KG1 (cell line): ENCODE measurements around the gene RAB3C.
"Not testable (repeated sequence)": the region's sequence is repeated elsewhere in the genome, so short reads cannot be mapped to it uniquely, and the experiment has no call there.

Experiments
- DNase-seq: peaks from one replicate; lab custom pipeline; 2025; lab: John Stamatoyannopoulos, UW

RAB3C gene, protein sequence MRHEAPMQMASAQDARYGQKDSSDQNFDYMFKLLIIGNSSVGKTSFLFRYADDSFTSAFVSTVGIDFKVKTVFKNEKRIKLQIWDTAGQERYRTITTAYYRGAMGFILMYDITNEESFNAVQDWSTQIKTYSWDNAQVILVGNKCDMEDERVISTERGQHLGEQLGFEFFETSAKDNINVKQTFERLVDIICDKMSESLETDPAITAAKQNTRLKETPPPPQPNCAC

DNA sequence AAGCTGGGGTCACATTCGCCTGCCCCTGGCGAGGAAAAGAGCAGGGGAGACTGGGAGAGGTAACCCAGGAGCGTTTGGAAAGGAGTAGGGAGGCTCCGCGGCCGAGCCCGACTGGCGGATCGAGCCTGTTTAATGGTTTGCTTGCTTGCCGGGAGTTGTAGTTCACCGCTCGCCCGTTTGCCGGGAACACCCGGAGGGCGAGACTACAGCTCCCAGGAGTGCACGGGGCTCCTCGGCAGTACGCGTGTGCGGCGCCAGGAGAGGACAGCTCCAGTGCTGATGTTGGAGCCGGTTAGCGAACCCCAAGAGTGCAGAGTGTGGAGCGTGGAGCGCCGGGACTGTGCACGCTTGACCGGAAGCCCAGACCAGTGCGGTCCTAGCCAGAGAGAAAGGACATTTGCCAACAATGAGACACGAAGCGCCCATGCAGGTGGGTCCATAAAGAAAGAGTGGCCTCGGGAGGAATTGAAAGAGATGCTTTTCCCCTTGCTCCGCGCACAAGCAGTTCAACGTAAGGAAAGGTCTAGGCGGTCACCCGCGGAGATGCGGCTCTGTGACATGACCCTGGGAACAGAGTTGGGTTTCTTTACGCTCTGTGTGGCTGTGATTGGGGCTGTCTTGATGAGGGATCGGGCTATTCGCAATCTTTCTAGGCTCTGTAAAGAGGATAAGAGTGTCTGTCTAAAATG, at the start of gene RAB3C:
TSS of gene RAB3C (plus strand) at position 273 of the 689 bp plus-strand sequence. CDS start at position 407, 134 bp downstream.
- peak; percentile 63 for DNase-seq

DNA sequence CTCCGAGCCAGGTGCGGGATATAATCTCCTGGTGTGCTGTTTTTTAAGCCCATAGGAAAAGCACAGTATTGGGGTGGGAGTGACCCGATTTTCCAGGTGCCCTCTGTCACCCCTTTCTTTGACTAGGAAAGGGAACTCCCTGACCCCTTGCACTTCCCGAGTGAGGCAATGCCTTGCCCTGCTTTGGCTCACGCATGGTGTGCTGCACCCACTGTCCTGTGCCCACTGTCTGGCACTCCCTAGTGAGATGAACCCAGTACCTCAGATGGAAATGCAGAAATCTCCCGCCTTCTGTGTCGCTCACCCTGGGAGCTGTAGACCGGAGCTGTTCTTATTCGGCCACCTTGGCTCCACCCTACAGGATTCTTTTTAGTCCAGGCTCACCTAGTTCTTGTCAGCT, 40.9 kb upstream of the RAB3C start:
- DNase-seq = not testable (repeated sequence)

DNA sequence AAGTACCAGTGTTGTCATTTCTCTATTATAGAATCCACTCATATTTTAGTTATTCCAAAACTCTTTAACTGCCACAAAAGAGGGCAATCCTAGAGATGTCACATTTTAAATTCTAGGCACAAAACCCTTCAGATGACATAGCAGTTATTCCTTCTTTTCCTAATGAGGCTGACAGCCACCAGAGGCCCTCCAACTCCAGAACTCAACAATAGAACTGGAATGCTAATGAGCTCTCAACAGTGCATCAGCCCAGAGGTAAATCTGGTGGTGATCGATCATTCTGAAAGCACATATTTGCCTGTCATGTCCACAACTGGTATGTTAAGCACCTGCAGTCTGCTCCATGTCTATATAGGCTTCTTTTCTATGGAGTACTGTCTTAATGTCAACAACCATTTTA, 40.2 kb upstream of the RAB3C start:
- no peak for DNase-seq

DNA sequence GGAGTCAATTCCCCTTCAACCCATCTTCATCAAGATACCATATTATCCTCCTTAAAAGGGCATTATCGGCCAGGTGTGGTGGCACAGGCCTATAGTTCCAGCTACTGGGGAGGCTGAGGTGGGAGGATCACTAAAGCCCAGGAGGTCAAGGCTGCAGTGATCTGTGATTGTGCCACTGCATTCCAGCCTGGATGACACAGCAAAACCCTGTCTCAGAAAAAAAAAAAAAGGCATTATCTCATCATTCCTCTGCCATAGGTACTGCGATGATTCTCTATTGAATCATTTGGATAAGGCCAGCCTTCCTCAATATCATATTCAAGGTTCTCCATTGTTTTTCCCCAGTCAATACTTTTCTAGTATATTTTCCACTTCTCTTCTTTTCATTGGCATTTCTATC, 39.2 kb upstream of the RAB3C start:
- no peak for DNase-seq

DNA sequence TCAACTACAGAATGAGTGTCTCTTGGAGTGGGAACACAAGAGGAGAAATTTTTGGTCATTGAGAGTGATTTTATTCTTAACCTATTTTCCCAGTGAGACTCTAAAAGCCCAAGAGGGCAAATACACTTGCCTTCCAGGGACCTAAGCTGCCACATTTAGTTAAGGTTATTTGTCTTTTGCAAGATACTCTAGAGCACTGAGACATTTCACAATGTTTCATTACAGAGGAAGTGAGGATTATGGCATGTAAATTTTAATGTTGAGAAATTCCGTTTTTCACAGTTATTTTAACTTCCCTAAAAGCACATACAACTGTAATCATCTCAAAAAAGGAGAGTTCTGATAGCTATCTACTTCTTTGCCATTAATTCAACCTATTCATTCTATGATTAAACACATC, 38.7 kb upstream of the RAB3C start:
- DNase-seq = peak; percentile 41

DNA sequence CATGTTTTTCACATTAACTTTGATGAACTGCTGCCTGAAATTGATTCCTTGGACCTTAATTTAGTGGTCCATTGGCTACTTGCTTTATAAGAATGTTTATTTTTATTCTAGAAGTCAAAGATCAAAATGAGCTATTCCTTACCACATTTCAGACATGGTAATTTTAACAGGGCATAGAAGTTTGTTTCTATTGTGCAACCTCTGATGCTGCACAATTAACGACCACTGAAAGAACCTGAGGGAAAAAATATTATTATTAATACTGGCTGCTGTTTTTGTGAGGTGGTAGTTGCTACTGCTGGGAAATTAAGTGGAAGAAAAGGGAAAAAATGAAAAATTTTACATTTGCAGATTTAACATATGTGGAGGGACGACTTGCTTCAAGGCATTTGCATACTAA, 37.9 kb upstream of the RAB3C start:
- no peak for DNase-seq

DNA sequence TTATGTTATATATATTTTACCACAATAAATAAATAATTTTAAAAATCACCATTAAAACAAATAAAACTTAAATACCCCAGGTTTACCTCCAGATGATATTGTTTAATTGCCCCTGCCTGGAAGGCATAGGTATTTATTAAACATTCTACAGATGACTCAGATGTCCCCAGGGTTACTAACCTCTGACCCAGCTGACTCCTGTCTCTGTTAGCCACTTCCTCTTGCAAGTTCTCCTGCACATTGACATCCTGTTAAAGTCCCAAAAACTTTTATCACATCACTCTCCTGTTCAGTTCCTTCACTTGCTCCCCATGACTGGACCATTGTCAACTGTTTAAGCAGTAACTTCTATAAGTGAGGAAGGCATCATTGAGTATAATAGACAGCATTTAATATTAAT, 37.0 kb upstream of the RAB3C start:
- peak; percentile 13 for DNase-seq

DNA sequence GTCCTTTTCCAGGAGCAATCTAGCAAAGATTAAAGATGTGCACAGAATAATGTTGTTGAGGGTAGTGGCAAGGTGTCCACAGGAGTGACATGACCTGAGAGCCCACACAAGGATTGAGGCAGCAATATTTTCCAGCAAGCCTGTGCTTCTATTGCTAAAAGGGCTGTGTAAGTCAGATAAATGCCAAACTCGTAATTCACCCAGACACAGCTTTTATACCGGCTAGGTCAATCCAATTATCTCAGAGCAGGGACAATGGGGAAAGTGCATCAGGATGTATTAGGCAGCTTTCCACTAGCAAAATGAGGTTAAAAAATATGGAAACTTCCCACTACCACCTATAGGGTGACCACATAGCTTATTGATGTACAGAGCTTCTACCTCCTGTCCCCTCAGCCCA, 34.8 kb upstream of the RAB3C start:
- DNase-seq = no peak

DNA sequence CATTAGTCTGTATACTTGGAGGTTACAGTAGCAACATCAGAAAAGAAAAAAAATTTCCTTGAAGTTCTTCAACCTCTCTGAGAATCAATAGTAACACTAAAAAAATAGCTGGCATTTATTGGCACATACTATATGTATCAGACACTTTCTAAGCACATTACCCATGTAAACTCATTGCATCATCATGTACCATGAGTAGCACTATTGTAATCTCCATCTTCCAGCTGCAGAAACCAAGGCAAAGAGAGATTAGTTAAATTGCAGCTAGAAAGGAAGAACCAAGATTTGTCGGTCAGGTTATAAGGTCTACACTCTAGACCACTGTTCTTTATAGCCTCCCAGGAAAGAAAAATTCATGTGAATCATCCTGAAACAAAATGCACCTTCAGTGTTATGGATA, 31.4 kb upstream of the RAB3C start:
- DNase-seq = no peak

DNA sequence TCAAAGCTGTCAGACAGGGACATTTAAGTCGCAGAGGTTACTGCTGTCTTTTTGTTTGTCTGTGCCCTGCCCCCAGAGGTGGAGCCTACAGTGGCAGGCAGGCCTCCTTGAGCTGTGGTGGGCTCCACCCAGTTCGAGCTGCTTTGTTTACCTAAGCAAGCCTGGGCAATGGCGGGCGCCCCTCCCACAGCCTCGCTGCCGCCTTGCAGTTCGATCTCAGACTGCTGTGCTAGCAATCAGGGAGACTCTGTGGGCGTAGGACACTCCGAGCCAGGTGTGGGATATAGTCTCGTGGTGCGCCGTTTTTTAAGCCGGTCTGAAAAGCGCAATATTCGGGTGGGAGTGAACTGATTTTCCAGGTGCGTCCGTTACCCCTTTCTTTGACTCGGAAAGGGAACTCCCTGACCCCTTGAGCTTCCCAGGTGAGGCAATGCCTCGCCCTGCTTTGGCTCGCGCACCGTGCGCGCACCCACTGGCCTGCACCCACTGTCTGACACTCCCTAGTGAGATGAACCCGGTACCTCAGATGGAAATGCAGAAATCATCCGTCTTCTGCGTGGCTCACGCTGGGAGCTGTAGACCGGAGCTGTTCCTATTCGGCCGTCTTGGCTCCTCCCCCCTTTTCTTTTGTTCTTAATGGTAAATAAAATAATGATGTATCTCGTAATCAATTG, 25.1 kb upstream of the RAB3C start:
- DNase-seq = not testable (repeated sequence)

DNA sequence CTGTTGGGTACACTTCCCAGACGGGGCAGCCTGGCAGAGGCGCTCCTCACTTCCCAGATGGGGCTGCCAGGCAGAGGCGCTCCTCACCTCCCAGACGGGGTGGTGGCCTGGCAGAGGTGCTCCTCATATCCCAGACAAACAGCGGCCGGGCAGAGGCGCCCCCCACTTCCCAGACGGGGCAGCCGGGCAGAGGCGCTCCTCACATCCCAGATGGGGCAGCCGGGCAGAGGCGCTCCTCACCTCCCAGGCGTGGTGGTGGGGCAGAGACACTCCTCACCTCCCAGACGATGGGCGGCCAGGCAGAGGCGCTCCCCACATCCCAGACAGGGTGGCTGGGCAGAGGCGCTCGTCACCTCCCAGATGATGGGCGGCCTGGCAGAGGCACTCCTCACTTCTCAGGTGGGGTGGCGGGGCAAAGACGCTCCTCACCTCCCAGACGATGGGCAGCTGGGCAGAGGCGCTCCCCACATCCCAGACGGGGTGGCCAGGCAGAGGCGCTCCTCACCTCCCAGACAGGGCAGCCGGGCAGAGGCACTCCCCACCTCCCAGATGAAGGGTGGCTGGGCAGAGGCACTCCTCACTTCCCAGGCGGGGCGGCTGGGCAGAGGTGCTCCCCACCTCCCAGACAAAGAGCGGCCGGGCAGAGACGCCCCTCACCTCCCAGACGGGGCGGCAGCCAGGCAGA, 19.7 kb upstream of the RAB3C start:
- not testable (repeated sequence) for DNase-seq

DNA sequence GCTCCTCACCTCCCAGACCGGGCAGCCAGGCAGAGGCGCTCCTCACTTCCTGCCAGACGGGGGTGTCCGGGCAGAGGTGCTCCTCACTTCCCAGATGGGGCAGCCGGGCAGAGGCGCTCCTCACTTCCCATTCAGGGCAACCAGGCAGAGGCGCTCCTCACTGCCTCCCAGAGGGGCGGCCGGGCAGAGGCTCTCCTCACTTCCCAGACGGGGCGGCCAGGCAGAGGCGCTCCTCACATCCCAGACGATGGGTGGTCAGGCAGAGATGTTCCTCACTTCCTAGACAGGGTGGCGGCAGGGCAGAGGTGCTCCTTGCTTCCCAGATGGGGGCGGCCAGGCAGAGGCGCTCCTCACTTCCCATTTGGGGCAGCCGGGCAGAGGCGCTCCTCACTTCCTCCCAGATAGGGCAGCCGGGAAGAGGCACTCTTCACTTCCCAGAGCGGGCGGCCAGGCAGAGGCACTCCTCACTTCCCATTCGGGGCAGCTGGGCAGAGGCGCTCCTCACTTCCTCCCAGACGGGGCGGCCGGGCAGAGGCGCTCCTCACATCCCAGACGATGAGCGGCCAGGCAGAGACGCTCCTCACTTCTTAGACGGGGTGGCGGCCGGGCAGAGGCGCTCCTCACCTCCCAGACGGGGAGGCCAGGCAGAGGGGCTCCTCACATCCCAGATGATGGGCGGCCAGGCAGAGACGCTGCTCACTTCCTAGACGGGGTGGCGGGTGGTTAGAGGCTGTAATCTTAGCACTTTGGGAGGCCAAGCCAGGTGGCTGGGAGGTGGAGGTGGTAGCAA, 18.6 kb upstream of the RAB3C start:
- DNase-seq = not testable (repeated sequence)

DNA sequence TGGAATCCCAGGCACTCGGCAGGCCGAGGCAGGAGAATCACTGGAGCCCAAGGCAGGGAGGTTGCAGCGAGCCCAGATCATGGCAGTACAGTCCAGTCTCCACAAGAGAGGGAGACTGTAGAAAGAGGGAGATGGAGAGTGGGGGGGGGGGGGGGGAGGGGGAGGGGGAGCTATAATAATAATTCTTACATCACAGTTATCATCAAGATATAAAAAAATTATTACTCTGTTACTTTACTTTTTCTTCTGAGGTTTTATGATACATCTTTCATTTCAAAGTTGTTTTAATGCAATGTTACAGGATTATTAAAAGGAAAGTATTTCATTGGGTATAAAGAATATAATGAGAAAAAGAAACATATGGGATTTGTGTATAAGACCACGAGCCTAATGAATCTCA, 17.8 kb upstream of the RAB3C start:
- DNase-seq = no peak

DNA sequence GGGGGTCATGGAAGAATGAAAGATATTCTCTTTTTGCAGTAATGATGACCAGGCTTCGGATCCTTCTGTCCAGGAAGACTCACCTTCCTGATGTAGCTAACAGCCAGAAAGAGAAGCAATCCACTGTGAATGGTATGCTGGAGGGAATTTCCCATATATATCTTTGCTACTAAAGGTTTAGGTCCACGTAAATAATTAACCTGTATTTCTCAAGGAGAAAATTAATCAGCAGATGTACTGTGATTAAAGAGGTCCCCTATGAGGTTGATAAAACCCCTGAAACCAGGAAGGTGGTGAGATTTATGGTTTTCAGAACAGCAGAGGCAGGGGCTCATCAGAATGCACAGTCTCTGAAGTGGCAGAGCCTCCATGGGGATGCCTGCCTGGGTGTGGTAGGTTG, 11.4 kb upstream of the RAB3C start:
- no peak for DNase-seq

DNA sequence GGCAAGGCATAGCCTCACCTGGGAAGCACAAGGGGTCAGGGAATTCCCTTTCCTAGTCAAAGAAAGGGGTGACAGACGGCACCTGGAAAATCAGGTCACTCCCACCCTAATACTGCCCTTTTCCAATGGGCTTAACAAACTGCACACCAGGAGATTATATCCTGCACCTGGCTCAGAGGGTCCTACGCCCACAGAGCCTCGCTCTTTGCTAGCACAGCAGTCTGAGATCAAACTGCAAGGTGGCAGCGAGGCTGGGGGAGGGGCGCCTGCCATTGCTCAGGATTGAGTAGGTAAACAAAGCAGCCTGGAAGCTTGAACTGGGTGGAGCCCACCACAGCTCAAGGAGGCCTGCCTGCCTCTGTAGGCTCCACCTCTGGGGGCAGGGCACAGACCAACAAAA, 9.9 kb upstream of the RAB3C start:
- not testable (repeated sequence) for DNase-seq

DNA sequence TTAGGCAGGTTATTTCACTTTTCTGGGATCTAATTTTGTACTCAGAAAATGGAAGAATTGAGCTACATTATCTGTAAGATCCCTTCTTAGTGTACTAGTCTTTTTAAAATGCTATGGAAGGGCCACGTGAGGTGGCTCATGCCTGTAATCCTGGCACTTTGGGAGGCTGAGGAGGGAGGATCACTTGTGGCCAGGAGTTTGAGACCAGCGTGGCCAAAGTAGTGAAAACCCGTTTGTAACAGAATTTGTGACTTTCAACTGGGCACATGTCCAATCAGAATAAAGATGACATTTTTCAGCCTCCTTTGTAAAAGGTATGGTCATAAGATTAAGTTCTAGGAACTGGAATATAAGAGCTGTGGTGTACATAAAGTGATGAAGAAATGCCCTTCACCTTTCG, 3.1 kb upstream of the RAB3C start:
- DNase-seq = no peak

DNA sequence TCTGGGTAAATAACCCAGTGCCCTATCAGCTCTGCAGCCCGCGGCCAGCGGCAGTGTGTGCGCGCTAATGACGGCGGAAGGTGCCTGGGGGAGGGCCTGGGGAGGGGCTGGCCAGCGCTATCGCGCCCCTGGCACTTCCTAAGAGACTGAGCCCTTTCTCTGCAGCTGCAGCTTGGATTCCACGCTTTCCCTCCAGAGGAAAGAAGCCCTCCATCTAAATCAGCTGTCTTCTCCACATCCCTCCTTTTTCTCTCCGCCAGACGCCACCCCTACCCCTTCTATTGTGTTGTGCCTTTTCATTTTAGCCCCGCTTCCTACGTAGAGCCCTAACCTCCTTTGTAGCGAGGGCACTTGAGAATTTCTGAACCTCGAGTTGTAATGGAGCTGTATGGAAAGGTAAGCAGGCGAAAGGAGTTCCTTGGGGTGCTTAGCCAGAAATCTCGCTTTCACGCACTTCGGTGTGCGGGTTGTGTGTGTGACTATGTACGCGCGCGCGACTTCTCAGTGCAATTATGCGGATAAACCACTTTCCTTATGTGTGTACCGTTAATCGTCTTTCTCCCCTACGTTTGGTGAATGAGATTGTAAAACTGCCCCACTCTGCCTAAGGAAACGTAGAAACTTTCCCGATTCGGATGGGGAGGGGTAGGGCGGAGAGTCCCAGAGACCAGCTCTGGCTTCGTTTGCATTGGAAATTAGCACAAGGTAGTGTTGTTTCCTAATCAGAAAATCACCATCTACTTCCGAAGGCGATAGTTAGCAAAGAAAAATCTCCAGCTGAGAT, 664 bp upstream of the RAB3C start:
- no peak for DNase-seq

DNA sequence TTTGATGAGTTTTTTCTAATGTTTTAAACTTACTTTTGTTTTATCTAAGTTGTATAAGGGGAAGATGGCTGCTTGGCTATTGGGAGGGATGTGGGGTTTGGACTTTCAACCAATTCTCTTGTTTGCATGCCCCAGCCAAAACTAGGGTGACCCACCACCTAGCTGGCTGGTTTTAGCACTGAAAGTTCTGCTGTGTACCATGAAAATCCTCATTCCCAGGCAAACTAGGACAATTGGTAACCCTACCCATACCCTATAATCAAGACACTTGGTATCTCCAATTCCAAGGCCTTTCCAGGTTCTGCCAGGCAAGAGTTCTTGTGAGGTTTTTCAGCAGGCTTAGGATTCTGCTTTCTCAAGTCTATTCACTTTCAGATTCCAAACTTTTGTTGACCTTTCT, 13.1 kb downstream of the RAB3C start:
- DNase-seq = no peak

DNA sequence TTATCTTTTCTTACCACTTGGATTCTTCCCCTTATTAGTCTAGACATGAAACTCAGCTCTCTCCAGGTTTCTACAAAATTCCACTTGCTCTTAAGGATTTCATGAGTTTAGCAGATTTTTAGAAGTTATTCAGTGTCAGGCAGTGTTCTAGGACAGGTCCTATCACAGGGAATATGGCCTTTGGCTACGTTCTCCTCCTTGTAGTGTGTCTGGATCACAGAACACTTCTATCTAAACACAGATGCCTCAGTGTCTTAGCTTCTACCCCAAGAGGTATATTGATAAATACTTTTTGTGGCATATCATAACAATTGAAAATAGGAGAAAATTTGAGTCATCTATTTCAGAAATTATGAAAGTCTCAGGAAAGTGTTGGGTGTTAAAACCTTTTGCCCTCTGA, 15.6 kb downstream of the RAB3C start:
- no peak for DNase-seq

DNA sequence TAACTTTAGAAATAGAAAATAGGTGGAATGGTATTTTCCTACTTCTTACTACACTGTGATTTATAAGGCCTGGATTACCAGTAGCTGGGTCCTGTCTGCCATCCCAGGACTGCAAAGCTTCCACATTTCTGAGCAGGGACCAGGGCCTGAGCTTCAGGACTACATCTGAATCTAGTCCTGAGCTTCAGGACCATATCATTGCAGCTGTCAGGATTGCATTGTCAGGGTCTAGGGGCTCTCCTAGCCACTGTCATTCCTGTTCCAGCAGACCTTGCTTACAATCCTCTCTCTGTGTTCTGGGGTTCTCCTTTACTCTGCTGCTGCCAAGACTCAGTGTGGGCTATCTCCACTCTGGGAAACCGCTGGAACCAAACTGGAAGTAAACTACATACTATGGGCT, 16.3 kb downstream of the RAB3C start:
- DNase-seq = no peak

DNA sequence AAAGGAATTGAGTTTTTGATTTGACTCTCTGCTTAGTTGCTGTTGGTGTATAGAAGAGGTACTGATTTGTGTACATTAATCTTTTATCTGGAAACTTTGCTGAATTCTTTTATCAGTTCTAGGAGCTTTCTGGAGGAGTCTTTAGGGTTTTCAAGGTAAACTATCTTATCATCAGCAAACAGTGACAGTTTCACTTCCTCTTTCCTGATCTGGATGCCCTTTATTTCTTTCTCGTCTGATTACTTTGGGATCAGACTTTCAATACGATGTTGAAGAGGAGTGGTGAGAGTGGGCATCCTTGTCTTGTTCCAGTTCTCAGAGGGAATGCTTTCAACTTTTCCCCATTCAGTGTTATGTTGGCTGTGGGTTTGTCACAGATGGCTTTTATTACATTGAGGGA, 17.7 kb downstream of the RAB3C start:
- DNase-seq = not testable (repeated sequence)
